CD4-positive, alpha-beta T cell treated with Interleukin-17A for 4 hours (primary cell): ENCODE results near the gene USP10.

Experiments used
- DNase-seq: peaks from one replicate; pipeline ENCODE4 v3.0.0-alpha.2; 2020; ENCODE audit warnings: mixed read lengths

The USP10 gene

DNA sequence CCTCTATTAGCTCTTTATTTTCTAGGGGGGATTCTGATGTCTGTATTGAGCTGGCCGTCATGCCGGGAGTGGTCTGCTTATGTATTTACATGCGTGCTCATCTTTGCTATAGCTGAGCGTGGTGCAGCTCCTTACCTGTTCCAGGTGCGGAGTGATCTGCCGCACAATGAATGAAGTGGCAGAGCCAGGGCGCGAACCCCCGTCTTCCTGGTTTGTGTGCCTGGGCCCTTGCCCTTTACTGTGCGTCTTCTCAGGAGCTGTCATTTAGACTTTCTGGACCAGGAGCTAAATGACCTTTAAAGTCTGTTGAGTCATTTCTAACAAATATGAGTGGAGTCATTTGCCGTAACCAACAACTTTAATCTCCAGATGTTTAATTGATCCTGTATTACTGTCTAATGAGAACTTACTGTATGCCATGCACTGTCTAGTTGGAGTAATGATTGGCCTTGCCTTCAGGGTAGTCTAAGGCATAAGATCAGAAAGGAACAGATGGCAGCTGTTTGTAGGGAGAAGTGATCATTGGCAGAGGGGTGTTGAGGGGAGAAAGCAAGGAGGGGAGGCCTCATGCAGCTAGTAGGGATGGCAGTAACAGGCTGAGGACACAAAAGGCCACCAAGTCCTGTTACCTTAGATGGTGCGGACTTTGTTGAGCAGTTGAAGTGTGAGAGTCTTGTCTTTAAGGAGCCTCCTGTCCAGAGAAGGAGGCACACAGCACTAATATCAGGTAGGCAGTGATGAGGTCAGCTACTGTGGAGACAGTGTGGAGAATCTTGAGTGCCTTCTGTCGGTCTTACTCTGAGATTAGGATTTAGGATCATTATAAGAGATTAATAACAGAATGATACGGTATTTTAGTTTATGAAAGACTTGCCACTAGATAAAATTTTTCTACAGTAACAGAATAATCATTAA lies 53.9 kb downstream of the USP10 start:
- no peak for DNase-seq

DNA sequence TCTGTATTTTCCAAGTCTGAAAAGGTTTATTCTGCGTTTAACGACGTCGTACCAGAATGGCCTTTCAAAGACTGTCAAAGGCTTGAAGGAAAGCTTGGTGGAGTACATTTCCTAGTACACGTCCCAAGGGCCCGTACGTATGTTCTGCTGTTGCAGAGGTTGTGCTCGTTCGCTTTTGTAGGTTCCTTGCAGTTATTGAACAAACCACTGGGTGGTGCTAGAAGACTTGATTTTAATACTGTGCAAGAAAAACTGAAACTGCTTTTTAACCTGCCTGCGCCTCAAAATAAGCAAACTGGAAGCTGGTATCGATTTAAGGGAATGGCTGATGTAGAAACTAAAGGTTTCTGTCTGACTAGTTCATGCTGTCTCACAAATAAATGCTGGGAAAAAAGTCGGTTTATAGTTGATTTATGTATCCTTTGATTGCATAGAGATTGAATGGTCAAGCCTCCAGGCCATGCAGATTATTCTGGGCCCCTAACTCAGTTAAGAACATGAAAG lies 54.6 kb downstream of the USP10 start:
- peak; percentile 78 for DNase-seq

DNA sequence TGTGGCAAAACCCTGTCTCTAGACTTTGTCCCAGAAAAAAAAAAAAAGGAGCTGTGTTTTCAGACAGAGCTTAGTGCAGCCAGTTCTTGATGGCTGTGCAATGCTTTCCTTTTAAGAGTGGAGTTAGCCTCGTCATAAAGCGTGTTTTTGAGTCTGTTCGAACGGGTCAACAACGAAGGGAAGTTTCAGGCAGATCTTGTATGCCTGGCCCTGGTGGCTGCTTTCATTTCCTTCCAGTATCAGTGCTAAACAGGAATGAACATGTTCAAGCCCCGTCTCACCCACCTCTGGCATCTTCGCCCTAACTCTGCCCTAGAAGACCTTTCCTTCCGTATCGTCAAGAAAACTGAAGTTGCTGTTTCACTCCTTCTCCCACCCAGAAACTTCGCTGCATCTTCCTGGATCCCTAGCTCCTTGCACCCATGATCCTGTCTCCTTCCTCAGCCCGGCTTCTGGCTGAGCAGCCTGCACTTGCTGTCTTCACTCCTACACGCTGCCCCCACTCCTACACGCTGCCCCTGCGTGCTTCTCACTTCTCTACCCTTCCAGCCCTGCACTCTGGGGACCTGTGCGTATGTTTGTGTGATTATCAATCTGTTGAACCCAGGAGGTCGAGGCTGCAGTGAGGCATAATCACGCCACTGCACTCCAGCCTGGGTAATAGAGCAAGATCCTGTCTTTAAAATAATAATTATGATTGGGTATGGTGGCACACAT lies 55.3 kb downstream of the USP10 start:
- no peak for DNase-seq

DNA sequence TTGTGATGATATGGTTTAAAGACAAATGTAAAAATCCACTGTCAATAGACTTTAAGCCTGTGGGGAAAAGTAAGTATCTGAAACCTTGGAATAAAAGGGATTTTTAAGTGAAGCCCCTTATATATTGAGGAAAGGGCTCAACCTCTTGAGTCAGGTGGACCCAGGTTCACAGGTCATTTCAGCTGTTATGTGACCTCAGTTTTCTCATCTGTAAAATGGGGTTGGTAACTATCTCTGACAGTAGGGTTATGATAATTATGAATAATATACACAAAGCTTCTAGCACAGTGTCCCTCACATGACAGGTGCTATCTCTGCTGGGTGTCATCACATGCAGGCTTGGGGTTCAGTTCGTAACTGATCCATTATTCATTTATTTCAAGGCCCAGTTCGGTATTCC lies 57.0 kb downstream of the USP10 start:
- DNase-seq, result no peak

DNA sequence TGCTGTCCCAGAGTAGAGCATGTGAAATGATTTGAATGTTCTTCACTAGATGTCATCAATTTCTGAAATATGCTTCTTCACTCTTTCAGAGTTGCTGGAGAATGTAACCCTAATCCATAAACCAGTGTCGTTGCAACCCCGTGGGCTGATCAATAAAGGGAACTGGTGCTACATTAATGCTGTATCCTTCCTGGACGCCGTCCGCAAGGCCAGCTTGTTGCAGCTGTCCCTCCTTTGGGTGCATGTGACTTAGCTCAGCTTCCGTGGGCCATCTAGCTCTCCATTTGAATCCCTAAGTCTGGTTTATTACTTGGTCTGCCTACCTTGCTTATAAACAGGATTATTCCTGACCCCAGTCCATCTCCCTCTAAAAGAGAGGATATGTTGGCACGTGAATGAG lies 58.8 kb downstream of the USP10 start:
- no peak for DNase-seq

DNA sequence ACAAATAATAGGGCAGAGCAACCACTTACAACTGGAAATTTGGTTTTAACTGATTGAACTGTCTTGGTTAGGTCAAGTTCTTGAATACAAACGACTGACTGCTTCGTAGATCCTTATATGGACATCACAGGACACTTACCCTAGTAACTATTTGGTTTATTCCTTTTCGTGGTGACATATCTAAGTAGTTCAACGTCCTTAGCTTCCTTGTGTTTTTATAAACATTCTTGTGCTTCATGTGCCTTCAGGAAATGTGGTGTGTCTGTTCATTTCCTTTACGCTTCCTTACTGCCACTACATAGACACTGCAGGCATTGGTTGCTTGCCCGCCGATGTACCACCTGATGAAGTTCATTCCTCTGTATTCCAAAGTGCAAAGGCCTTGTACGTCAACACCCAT lies 59.3 kb downstream of the USP10 start:
- DNase-seq, result peak; percentile 45

DNA sequence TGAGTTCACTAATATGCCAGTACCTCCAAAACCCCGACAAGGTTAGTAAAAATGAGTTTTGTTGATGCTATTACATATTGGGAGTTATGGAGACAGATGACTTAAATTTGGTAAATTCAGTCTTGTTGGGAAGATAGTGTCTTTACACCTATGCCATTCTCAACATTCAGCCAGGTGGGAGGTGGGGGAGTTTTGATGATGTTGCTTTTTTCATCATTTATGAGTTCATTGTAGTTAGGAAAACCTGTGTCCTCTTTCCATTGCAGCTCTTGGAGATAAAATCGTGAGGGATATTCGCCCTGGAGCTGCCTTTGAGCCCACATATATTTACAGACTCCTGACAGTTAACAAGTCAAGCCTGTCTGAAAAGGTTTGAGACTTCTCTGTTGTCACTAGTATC lies 60.1 kb downstream of the USP10 start:
- no peak for DNase-seq

DNA sequence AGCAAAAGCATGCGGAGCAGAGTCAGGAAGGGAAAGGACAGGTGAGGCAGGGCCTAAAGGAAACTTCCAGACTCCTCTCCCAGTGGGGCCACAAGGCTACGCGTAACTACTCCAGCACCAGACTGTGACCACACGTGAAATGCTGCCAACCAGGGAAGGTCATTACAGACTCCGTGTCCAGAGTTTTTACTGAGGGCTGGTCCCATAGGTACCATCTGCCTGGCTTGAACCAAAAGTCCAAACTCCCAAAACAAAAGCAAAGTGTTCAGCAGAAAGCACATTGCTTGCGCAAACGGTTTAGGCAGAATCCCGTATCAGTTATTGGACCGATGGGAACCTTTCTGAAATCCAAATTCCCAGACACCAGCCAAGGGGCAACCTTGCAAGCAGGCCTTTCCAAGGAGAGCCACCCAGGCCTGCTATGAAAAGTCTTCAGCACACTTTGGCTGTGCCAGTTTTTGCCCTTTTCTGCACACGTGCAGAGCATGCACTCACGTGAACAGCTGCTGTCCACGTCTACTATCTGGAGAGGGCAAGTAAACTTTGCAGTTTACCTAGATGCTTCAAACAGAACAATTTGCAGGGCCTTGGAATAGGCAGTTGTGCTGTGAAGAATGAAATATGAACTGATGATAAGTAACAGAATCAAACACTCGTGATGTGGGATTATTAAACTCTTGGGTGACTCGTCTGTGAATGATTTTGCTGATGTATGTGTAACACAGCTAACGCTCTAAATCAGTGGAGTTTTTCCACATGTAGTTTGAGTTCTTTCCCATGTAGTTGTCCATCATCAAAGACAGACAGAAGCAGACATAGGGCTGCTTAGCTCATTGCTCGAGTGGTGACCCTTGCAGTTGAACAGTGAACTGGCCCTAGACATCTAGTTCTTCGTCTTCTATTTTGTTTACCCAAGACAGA lies 61.9 kb downstream of the USP10 start:
- no peak for DNase-seq

DNA sequence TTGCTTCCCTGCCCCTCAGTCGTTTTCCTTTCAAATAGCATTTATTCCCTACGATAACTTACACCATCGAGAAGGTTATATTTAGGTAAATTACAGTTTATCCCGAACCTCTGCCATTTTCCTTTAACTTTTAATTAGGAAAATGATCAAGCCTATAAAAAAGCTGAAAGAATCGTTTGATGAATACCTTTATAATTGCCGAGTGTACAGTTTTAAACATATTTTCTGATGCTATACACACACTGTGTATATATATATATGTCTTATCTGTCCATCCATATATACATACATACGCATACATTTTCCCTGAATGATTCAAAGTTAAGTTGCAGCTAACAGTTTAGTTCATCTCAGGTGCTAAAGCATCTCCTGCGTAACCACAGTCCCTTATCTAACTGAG lies 63.4 kb downstream of the USP10 start:
- DNase-seq, result no peak

DNA sequence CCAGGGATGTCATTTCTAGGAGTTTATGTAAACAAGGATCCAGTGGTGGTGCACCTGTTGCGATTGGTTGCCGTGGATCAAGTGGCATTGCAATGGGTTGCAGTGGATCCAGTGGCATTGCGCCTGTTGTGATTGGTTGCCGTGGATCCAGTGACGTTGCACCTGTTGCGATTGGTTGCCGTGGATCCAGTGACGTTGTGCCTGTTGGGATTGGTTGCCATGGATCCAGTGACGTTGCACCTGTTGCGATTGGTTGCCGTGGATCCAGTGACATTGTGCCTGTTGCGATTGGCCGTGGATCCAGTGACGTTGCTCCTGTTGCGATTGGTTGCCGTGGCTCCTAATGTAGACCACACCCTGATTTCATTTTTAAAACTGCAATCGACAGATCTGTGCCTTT lies 63.8 kb downstream of the USP10 start:
- DNase-seq, result no peak

DNA sequence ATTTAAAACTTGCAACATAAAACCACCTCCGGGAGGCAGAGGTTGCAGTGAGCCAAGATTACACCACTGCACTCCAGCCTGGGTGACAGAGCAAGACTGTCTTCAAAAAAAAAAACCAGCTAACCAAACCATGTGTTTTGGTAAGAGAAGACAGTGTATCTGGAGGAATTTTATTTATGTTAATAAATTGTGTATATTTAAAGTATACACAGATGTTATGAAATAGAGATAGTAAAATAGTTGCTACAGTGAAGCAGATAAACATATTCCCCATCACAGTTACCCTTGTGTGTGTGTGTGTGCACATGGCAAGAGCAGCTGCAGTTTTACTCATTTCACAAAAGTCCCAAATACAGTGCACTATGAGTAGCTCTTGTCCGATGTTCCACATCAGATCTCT lies 65.2 kb downstream of the USP10 start:
- no peak for DNase-seq

DNA sequence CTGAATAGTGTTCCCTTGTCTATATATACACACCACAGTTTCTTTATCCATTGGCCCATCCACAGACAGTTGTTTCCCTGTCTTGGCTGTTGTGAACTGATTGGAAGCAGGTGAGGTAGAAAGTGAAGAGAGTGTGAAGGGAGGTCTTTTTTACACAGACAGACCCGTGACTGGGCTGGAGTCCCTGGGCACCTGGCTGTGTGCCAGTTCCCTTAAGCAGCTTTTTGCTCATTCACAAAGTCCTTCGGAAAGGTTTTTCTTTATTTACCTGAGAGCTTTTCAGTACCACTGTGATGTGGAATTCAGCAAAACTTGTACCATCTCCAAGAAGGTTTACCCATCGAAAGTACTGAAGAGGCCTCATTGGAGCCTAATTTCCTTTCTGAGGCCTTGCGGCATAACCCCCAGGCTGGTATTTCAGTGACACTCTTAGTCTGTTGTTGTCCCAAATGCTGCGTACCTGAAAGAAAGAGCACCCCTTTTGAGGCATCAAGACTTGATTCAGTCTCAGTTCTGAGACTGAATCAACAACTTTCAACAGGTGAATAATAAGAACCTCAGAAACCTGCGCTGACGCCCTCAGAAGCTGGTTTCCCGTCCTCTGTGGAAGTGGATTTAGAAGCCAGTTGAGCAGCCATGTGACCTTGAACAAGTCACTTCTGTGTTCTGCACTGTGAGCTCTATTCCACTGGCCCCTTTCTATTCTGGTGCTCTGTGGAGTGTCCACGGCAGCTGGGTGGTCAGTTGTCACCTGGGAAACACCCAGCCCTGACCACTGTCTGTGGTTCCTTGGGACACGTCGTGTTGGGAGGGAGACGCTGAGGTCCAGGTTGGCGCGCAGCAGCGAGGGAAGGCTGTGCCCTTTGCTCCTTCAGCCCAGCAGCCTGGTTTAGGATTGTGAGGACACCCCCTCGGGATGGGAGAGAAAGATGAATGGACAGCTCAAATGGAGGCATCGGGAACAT lies 66.1 kb downstream of the USP10 start:
- DNase-seq, result peak; percentile 52

DNA sequence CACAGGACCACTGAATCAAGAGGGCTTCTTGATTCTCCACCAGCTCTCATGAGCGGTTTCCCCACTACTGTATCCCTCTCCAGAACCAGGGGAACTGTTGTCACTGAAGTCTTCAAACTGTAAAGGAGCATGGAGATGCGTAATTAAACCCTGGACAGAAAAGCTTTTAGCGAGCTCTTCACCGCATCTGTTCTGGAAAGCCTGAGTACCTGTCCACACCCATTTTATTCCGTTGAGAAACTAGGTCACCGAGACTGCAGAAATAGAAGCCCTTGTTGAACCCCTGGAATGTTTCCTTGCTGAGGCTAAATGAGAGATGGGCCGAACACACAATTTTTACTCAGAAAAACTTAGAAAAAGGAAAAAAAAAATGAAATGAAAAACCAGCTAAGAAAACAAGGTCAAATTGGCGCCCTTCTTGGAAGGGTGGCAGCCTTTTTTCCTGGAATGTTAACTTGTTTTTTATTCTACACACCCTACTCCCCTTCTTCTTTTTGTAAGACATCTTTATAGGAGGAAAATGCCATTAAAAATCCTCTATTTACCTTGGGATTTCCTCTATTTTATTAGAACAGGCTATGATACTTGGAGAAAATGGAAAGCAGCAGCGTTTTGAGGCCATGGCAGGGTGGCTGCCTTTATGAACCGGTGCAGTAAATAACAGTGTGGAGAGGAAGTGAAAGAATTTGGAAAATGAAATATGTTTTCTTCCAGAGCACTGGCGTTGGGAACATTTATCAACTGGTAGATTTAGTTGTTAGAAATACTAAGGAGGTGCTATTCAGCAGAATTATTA lies 67.4 kb downstream of the USP10 start:
- DNase-seq, result no peak

DNA sequence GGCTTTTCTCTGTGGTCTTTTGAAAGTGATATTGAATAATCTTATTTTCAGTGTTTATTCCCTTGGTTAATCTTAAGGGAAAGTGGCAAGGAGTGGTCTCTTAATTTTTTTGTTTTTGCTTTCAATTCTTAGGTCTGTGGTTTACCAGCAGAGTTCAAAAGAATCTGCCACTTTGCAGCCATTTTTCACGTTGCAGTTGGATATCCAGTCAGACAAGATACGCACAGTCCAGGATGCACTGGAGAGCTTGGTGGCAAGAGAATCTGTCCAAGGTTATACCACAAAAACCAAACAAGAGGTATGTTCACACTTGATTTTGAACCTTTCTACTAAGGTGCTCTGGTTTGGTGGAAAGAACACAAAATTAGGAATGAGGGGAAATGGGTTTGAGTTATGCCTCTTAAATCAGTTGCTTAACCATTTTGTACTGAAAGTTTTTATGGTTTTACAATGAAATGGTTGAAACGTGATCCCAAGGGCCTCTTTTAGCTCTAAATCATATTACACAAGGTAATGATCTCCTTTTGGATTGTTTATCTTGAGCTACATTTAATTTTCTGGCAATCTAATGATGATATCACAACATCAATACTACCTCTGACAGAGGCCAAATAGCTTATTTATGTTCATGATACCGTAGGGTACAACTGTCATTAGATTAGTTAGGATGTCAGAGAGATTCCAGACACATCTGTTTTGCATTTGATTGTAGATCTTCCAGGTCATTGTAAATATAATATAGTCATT lies 68.4 kb downstream of the USP10 start:
- DNase-seq, result peak; percentile 27

DNA sequence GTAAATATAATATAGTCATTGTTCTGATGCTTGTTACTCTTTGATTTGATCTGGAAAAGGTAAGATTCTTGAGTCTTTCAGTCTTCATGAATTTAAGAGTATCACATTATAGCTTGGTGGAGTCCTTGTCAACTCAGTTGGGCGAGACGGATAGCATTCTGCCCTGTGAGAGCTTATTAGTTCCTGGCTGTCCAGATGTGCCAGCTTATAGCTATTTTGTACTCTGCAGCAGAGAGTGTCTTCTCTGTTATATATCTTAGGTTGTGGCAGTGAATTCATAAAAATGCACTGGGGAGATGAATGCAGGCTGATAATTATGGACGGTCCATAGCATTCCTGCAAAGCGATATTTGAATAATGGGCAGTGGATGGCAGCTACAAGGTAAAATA lies 69.0 kb downstream of the USP10 start:
- DNase-seq, result no peak

DNA sequence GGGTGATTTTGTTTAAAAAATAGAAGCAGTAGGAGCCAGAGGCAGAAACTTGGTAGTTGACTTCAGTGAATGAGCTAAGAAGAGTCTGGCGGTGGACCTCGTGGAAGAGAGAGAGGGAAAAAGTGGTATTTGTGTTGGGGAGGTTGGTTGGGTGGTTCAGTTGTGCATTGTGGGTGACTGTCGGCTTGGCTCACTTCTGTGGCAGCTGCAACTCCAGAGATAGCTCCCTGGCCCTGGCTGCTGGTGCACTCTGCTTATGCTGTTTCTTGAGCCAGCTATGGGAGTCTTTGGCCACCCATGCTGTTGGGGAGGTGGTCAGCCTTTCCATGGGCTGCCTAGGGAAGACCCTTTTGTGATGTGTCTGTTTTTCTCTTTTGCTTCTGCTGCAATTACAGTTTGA lies 69.6 kb downstream of the USP10 start:
- no peak for DNase-seq

DNA sequence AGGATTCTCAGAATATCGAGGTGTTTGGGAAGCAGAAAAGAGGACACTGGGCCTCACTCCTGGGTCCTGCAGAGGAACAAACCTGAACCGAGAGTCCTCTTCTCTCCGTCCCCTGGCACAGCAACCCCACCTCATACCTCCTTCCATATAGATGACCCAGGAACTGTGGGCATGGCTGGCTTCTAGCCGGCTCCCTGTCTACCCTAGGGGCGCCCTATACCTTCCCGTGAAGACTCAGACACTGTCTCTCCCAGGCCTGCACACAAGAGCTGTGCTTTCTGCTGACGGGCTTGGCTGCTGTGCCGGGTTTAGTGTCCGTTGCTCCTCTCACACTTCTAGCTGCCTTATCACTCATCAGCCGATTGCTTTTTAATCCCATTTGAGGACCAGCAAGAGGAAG lies 73.5 kb downstream of the USP10 start:
- DNase-seq, result no peak

DNA sequence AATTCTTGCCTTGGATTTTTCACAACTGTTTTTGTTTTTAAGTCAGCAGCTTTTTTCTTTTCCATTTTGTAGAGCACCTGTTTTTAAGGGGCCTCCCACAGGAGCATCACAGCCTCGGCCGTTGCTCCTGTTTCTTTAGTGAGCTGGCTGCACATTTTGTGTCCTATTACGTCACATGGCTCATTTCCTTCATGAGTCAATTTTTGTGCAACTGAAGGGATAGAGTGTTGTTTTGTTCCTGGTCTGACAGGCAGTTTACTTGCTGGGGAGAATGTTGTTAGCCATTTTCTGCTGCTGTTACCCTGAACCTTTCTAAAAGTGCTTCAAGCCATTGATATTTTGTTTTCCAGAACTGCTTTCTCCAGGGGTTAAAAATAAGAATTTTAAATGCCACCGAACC lies 75.0 kb downstream of the USP10 start:
- no peak for DNase-seq

DNA sequence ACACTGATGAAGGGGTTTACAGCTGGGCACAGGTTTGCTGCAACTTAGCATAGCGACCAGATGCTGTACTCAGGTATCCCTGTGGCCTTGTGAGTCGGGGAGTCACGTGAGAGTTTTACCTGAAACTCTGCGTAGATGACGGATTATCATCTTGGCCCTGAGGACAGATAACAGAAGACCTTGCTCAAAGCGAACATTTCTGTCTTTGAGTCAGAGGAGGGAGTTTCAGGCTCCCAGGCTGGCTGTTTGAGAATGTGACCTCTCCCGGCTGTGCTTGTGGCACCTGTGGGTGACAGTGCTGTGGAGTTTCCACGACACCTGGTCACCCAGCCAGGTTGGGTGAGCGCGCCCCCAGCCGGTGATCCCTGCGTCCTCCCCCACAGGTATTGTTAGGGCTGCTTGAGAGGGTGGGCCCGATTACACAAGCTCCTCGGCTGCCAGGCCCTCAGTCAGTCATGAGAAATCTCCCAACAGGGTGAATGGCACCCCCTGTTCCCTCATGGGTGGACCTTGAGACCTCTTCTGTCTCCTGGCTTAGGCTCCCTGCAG lies 75.5 kb downstream of the USP10 start:
- no peak for DNase-seq

DNA sequence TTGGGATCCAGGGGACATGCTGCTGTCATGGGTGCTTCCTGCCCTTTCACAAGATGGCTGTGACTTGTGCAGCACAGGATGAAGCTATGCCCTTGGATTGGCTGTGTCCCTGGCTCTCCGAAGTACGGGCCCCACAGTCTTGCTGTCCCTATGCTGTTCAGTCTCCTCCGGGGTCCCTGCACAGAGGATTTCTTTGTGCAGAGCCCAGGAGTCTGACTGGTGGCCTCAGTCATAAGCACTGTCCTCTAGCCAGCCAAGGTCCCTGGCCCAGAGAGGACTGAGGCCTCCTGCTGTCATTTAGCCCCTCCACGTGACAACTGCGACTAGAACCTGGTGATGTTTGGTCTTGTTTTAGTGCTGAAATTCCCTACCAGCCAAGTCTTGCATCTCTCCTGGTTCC lies 77.6 kb downstream of the USP10 start:
- no peak for DNase-seq
